HUES48 (cell line): Measurements from ENCODE around the gene TRDMT1.

Source experiments
- H3K27ac ChIP-seq: one replicate; pipeline ENCODE4 v1.7.0; 2013; ENCODE audit warnings: low read depth, low read length, inconsistent platforms
- H3K27me3 ChIP-seq: 2 replicates; pipeline ENCODE4 v1.6.1; 2013; ENCODE audit warnings: mild to moderate bottlenecking, low read length; ENCODE audit not compliant: control insufficient read depth, insufficient read depth
- H3K36me3 ChIP-seq: 2 replicates; pipeline ENCODE4 v1.6.1; 2013; ENCODE audit warnings: low read length; ENCODE audit not compliant: control insufficient read depth, insufficient read depth
- H3K4me1 ChIP-seq: 2 replicates; pipeline ENCODE4 v1.6.1; 2013; ENCODE audit warnings: mild to moderate bottlenecking, low read length; ENCODE audit not compliant: control insufficient read depth, insufficient read depth
- H3K4me3 ChIP-seq: 2 replicates; pipeline ENCODE4 v1.5.1; 2013; ENCODE audit warnings: mild to moderate bottlenecking, low read depth, low read length
- H3K9ac ChIP-seq: 2 replicates; pipeline ENCODE4 v1.6.1; 2013; ENCODE audit warnings: mild to moderate bottlenecking, low read depth, low read length, moderate library complexity
- H3K9me3 ChIP-seq: 2 replicates; pipeline ENCODE4 v1.6.1; 2013; ENCODE audit warnings: low read length; ENCODE audit not compliant: control insufficient read depth, insufficient read depth

The TRDMT1 gene

GRCh38 chr10:17195083-17195482 lies 6.4 kb downstream of the TRDMT1 start:
- Histone ChIP-seq H3K4me3 (no peak overlapping the region), H3K27me3 (no peaks in the 10 kb centered on the region), H3K27ac (no peak overlapping the region), H3K4me1 (peaks cover 28% of the 10 kb centered on the region), H3K36me3 (no peaks in the 10 kb centered on the region), H3K9me3 (no peaks in the 10 kb centered on the region), H3K9ac (no peak overlapping the region)

DNA sequence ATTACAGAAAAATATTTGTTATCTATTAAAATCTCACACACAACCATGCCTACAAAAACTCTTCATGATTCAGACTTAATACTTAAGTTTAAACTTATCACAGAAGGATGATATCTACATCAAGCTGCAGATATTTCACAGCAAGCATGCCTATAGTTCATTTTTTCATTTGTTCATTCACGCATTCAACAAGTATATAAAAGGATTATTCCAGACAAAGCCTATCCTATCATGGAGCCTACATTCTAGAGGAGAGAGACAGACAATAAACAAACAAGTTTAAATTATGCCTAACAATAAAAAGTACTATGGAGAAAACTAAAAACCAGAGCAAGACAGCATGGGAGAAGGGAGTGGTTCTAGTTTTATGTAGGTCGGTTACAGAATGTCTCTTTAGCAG lies 10.9 kb downstream of the TRDMT1 start:
- Histone ChIP-seq H3K9me3 (no peaks in the 10 kb centered on the region), H3K4me1 (peaks cover 4% of the 10 kb centered on the region; the same call in 1 of the 2 replicates), H3K27me3 (no peaks in the 10 kb centered on the region), H3K27ac (no peak overlapping the region), H3K36me3 (no peaks in the 10 kb centered on the region), H3K4me3 (no peak overlapping the region), H3K9ac (no peak overlapping the region)

GRCh38 chr10:17188644-17189172 lies 12.8 kb downstream of the TRDMT1 start:
- Histone ChIP-seq H3K9me3 (no peaks in the 10 kb centered on the region), H3K9ac (no peak overlapping the region), H3K4me3 (no peak overlapping the region), H3K27ac (no peak overlapping the region), H3K36me3 (no peaks in the 10 kb centered on the region), H3K27me3 (no peaks in the 10 kb centered on the region), H3K4me1 (peaks cover 8% of the 10 kb centered on the region; the same call in 1 of the 2 replicates)

DNA sequence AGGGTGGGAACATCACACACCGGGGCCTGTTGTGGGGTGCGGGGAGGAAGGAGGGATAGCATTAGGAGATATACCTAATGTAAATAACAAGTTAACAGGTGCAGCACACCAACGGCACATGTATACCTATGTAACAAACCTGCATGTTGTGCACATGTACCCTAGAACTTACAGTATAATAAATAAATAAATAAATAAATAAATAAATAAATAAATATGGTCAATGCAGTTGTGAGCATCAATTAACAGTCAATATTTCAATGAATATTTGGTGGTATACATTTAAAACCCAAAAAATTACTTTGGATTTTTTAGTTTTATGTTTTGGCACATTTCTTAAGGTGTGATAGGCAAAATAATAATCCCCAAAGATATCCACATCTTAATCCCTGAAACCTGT lies 15.6 kb downstream of the TRDMT1 start:
- no peak overlapping the region for H3K4me3 ChIP-seq

DNA sequence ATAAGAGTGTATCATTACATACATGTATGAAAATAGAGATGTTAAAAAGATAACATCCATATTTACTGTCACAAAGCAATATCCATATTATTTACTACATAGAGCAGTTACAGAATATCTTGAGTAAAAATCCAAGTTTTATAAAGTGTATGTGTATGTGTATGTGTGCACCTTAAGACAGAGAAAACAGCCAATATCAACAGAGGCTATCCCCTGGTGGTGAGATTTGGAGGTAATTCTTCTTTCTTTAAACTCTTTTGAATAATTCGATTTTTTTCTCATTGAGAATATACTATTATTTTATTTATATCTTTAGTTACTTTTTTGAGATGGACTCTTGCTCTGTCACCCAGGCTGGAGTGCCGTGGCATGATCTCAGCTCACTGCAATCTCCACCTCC lies 18.4 kb downstream of the TRDMT1 start:
- H3K4me3 ChIP-seq = no peak overlapping the region
- no peaks in the 10 kb centered on the region for H3K27me3 ChIP-seq
- H3K4me1 ChIP-seq = peaks cover 15% of the 10 kb centered on the region
- no peak overlapping the region for H3K9ac ChIP-seq
- no peaks in the 10 kb centered on the region for H3K9me3 ChIP-seq
- H3K36me3 ChIP-seq = no peaks in the 10 kb centered on the region
- no peak overlapping the region for H3K27ac ChIP-seq

More for the DNA sequence above, 15.6 kb downstream of the TRDMT1 start:
- Histone ChIP-seq H3K9ac (no peak overlapping the region), H3K27ac (no peak overlapping the region), H3K4me1 (peaks cover 18% of the 10 kb centered on the region), H3K9me3 (no peaks in the 10 kb centered on the region), H3K36me3 (no peaks in the 10 kb centered on the region), H3K27me3 (no peaks in the 10 kb centered on the region)

DNA sequence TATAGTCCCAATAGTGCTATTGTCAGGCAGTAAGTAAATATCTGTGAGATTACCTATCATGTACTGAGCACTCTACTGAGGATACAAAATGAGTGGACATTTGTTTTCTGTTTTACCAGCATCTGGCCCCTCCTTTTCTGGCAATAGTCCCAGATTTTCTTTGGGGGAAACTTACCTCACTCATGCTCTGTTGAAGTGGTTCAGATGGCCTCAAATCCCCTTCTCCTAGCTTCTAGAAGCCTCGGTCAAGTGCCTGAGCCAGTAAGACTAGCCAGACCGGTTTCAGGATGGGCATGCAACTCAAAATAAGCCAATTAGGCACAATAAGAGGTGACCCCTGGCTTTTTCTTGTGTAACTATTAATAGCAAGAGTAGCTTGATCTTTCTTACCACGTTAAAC lies 19.7 kb downstream of the TRDMT1 start:
- Histone ChIP-seq H3K9me3 (no peaks in the 10 kb centered on the region), H3K4me3 (no peak overlapping the region), H3K36me3 (no peaks in the 10 kb centered on the region), H3K9ac (no peak overlapping the region), H3K27ac (no peak overlapping the region), H3K4me1 (peaks cover 15% of the 10 kb centered on the region), H3K27me3 (no peaks in the 10 kb centered on the region)

GRCh38 chr10:17181110-17181509 lies 20.4 kb downstream of the TRDMT1 start:
- no peak overlapping the region for H3K27ac ChIP-seq
- no peak overlapping the region for H3K4me3 ChIP-seq
- peaks cover 15% of the 10 kb centered on the region for H3K4me1 ChIP-seq
- H3K36me3 ChIP-seq = no peaks in the 10 kb centered on the region
- no peaks in the 10 kb centered on the region for H3K9me3 ChIP-seq
- H3K9ac ChIP-seq = no peak overlapping the region
- H3K27me3 ChIP-seq = no peaks in the 10 kb centered on the region

DNA sequence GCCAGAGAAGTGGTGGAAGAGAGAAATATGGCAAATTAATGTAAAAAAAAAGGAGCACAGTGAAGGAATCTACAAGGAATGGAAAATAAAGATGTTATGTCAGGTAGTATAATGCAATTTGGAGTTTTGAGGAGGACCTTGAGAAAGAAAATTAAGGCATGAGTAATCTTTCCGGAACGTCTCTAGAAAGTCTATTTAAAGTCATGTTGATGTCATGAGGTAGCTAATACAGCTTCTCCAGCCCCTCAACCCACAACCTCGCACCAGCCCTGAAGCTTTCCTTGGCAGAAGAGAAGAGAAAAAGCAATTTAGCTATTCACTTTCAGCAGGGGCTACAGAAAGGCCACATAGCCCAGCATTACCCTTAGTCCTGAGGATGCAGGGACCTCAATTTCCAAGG lies 22.5 kb downstream of the TRDMT1 start:
- Histone ChIP-seq H3K27ac (no peak overlapping the region), H3K36me3 (no peaks in the 10 kb centered on the region), H3K27me3 (no peaks in the 10 kb centered on the region), H3K9ac (no peak overlapping the region), H3K4me3 (no peak overlapping the region), H3K9me3 (no peaks in the 10 kb centered on the region), H3K4me1 (peaks cover 26% of the 10 kb centered on the region)

- Histone ChIP-seq H3K9me3 (no peaks in the 10 kb centered on the region), H3K4me1 (peaks cover 23% of the 10 kb centered on the region), H3K27ac (no peak overlapping the region), H3K27me3 (no peaks in the 10 kb centered on the region), H3K4me3 (no peak overlapping the region), H3K9ac (no peak overlapping the region), H3K36me3 (no peaks in the 10 kb centered on the region)
These were observed 23.5 kb downstream of the TRDMT1 start for GRCh38 chr10:17178006-17178405.

GRCh38 chr10:17177014-17177413 lies 24.5 kb downstream of the TRDMT1 start:
- Histone ChIP-seq H3K4me3 (no peak overlapping the region), H3K27me3 (no peaks in the 10 kb centered on the region), H3K4me1 (peaks cover 21% of the 10 kb centered on the region), H3K9me3 (no peaks in the 10 kb centered on the region), H3K9ac (no peak overlapping the region), H3K36me3 (no peaks in the 10 kb centered on the region), H3K27ac (no peak overlapping the region)

GRCh38 chr10:17176091-17176490 lies 25.4 kb downstream of the TRDMT1 start:
- Histone ChIP-seq H3K36me3 (no peaks in the 10 kb centered on the region), H3K9me3 (no peaks in the 10 kb centered on the region), H3K4me1 (peaks cover 13% of the 10 kb centered on the region; the same call in 1 of the 2 replicates), H3K27me3 (no peaks in the 10 kb centered on the region), H3K4me3 (no peak overlapping the region), H3K27ac (no peak overlapping the region), H3K9ac (no peak overlapping the region)

- no peak overlapping the region for H3K9ac ChIP-seq
- peaks cover 13% of the 10 kb centered on the region; the same call in 1 of the 2 replicates for H3K4me1 ChIP-seq
- no peaks in the 10 kb centered on the region for H3K27me3 ChIP-seq
- no peaks in the 10 kb centered on the region for H3K9me3 ChIP-seq
- no peaks in the 10 kb centered on the region for H3K36me3 ChIP-seq
- H3K4me3 ChIP-seq = no peak overlapping the region
- peak overlapping the region; percentile 5 for H3K27ac ChIP-seq
These were observed 25.9 kb downstream of the TRDMT1 start for GRCh38 chr10:17175551-17175950.
